C4-2B (cell line): ENCODE data around the gene VPS33B.

ENCODE experiments used
- H3K27ac ChIP-seq: fragments of 450-650 bp; 2 replicates; pipeline ENCODE4 v1.5.1; 2017
- ZFX ChIP-seq: fragments of 450-650 bp; IDR thresholded peaks from 2 replicates; pipeline ENCODE4 v1.6.1; 2017
- TF ChIP-seq, protein P1 (sequence below): fragments of 450-650 bp; conservative IDR thresholded peaks from 2 replicates; pipeline ENCODE4 v1.5.1; 2017; ENCODE audit warnings: mild to moderate bottlenecking

The VPS33B gene

DNA sequence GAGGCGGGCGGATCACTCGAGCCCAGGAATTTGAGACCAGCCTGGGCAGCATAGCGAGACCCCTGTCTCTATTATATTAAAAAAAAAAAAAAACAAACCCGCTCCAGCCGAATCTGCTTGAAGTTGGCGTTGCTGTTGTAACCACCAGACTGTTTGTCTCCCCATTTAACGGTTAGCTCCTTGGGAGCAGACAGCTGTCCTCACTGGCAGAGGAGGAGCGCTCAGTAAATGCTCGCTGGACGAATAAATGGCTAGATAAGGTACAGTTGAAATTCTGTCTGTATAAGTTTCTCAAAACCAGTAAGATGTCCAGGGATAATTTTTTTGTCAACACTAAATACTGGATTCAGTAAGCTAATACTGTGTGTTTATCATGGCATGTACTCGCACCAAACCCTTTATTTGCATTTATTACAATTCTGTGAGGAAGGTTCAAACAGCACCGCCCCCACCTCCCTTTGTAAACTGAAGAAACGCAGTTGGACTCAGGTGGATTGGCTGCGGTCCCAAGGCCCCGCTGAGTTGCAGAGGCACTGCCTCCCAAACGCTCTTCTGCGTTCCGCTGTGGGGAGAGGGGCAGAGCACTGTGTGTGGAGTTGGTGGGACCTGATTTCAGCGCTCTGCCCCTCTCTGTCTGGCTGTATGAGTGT, 66.6 kb downstream of the VPS33B start:
- no peak for TF ChIP-seq ZFX
- TF ChIP-seq, protein P1, sequence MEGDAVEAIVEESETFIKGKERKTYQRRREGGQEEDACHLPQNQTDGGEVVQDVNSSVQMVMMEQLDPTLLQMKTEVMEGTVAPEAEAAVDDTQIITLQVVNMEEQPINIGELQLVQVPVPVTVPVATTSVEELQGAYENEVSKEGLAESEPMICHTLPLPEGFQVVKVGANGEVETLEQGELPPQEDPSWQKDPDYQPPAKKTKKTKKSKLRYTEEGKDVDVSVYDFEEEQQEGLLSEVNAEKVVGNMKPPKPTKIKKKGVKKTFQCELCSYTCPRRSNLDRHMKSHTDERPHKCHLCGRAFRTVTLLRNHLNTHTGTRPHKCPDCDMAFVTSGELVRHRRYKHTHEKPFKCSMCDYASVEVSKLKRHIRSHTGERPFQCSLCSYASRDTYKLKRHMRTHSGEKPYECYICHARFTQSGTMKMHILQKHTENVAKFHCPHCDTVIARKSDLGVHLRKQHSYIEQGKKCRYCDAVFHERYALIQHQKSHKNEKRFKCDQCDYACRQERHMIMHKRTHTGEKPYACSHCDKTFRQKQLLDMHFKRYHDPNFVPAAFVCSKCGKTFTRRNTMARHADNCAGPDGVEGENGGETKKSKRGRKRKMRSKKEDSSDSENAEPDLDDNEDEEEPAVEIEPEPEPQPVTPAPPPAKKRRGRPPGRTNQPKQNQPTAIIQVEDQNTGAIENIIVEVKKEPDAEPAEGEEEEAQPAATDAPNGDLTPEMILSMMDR = no peak
- H3K27ac ChIP-seq = peak overlapping the region; percentile 95

DNA sequence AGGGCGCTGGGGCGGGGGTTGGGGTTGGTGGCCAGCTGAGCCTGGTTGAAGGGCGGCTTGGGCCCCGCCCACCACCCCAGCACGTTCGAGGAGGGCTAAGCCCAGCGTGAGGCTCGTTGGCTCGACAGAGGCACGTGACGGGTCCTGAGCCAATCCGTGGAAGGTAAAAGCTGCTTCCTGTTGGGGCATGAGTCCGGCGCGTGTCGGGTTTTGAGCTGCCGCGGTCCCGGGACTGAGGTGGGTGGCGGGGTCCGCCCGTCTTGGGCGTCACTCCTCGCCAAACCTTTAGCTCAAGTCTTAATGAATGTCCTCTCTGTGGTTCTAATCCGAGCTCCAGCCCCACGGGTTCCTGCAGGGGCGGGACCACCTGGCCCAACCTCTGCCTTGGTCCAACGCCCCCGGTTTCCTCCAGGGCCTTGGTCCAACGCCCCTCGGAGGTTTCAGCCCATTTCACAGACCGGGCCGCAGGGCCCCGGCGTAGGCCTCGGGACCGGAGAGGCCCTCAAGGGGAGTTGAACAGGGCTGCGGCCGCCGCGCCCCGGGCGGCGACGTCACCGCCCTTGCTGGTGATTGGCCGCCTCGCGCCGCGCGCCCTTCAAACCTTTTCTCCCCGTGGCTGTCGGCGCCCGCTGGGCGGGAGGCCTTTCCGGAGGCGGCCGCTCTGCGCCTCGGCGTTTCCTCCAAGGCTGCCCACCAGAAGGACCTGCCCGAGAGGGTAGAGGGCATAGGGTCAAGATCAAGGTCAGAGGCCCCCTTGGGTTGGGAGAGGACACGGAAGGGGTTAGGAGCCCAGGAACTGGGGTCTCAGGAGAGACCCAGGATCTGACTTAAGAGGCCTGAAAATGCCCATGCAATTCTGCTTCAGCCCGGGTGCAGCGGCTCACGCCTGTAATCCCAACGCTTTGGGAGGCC, 67.4 kb downstream of the VPS33B start, which contains the start of gene RCCD1:
Gene RCCD1 (plus strand): TSS at position 173 of the 912 bp plus-strand sequence. CDS start 1,851 bp downstream, outside the sequence.
- TF ChIP-seq, protein P1 = no peak
- TF ChIP-seq ZFX = peak; percentile 95
- H3K27ac ChIP-seq = peak within 1 kb of the TSS; percentile 95

DNA sequence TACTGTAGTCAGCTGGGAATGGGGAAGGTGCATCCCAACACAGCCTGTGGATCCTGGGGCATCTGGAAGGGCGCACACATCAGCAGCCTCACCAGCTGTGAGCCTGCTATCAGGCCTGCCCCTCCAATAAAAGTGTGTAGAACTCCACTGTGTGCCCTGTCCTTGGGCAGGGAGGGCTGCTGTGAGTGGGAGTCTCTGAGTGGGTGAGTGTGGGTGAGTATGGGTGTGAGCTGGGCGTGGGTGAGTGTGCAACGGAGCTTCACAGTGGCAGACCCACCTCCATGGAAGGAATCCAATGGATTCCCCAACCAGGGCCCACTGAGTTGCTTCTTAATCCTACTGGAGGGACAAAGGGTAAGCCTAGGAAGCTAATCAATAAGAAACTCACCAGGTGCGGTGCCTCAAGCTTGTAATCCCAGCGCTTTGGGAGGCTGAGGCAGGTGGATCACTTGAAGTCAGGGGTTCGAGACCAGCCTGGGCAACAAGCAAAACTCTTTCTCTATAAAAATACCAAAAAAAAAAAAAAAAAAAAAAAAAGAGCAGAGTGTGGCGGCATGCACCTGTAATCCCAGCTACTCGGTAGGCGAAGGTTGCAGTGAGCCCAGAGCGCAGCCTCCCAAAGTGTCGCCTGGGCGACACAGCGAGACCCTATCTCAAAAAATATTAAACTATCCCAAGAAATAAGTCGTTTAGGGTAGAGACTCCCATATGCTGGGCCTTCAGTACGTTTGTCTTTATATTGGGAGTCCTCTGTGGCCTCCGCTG, 68.3 kb downstream of the VPS33B start:
- TF ChIP-seq, protein P1 = no peak
- no peak for TF ChIP-seq ZFX
- H3K27ac ChIP-seq = peak overlapping the region; percentile 95

DNA sequence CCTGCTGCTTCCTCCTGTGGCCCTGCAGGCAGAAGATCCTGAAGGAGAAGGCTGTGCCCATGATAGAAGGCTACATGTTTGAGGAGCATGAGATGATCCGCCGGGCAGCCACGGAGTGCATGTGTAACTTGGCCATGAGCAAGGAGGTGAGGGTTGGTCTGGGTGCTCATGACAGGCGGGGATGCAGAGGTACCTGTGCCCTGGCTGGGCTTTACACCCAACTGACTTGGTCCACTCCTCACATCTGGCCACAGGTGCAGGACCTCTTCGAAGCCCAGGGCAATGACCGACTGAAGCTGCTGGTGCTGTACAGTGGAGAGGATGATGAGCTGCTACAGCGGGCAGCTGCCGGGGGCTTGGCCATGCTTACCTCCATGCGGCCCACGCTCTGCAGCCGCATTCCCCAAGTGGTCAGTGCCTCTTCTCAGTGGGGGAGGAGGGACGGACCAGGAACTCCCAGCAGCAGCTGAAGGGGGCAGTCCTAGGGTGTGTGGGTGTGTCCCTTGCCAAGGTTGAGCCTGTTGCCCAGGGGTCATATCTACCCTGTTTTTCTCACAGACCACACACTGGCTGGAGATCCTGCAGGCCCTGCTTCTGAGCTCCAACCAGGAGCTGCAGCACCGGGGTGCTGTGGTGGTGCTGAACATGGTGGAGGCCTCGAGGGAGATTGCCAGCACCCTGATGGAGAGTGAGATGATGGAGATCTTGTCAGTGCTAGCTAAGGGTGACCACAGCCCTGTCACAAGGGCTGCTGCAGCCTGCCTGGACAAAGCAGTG, 69.3 kb downstream of the VPS33B start:
- no peak overlapping the region for H3K27ac ChIP-seq
- TF ChIP-seq, protein P1 = no peak
- no peak for TF ChIP-seq ZFX

DNA sequence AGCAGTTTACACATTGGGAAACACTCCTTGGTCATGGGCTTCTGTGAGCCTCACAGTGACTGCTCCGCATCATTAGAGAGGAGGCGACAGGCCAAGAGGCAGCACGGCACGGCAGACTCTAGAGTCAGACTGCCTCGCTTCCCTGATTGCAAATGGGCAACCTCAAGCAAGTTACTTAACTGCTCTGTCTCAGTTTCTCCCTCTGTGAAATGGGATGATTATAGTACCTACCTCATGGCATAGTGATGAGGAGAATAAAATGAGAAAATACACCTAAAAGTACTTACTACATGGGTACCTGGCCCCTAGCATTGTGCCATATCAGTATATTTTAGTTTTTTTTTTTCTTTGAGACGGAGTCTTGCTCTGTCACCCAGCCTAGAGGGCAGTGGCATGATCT, 71.7 kb downstream of the VPS33B start:
- no peak overlapping the region for H3K27ac ChIP-seq
- TF ChIP-seq, protein P1 = no peak
- TF ChIP-seq ZFX = no peak

DNA sequence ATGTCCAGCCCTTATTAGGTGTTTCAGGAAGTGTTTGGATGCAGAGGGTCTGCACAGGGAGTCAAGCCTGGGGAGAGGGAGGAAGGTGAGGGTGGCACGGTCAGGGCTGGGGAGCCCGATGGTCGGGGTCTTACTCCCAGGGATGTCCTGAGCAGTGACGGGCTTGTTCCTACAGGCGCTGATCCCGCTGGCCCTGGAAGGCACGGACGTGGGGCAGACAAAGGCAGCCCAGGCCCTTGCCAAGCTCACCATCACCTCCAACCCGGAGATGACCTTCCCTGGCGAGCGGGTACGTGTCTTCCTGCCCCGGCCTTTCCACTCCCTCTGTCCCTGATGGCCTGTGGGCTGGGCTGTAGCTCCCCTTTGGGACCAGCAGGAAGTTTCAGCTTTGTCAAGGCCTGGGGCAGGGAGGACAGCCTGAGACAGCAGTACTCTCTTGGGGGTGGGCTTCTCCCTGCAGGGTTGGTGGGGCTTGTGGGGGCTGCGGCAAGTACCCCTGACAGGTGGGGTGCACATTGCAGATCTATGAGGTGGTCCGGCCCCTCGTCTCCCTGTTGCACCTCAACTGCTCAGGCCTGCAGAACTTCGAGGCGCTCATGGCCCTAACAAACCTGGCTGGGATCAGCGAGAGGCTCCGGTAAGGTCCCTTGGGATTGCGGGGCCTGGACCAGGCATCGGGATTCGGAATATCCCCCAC, 72.3 kb downstream of the VPS33B start:
- TF ChIP-seq, protein P1 = no peak
- no peak overlapping the region for H3K27ac ChIP-seq
